ENCODE measurements around the gene FCN3.

DNA sequence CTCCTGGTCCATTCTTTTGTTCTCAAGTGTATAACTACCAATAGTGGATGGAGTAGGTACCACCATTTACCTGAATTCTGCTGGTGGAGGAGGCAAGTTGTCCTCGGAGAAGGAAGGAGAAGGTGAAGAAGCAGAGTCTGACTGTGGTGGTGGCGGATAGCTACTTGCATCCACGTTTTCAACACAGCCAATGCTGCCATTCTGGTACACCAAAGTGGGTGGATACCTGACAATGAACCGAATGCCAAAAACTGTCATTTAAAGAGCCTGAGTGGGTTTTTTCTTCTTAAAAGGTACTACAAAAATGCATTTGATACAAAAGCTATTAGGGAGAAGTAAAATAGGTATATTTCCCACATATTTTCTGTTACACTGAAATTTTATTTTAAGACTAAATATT lies 37.9 kb upstream of the FCN3 start:
- no peak for TF ChIP-seq FOXP2 (optimal IDR thresholded peaks at IDR 0.05; ENCODE audit: control extremely low read depth, extremely low read length, insufficient read depth)
- no peak for TF ChIP-seq EZH2 (IDR thresholded peaks at IDR 0.05)

Measured in SK-N-MC (cell line).